ENCODE results near the gene KCNE1.
"Not testable (repeated sequence)": the region's sequence is repeated elsewhere in the genome, so short reads cannot be mapped to it uniquely, and the experiment has no call there.

The KCNE1 gene

GRCh38 chr21:34502480-34503106 is 9.4 kb downstream of the KCNE1 start:
- Histone ChIP-seq H2AFZ (no peak overlapping the region), H3K27me3 (ENCODE audit: control insufficient read depth, insufficient read depth, low read length) (no peaks in the 10 kb centered on the region), H3K79me2 (peaks cover 11% of the 10 kb centered on the region), H3K27ac (no peak overlapping the region), H3K4me1 (no peaks in the 10 kb centered on the region), H3K4me3 (ENCODE audit: low read depth, low read length) (no peak overlapping the region), H3K4me2 (ENCODE audit: low read length) (no peak overlapping the region), H3K9me3 (ENCODE audit: control insufficient read depth, low read length) (no peaks in the 10 kb centered on the region), H3K9ac (no peak overlapping the region), H3K36me3 (ENCODE audit: control insufficient read depth, insufficient read depth, low read length) (no peaks in the 10 kb centered on the region)
- no peak for TF ChIP-seq CTCF (IDR thresholded peaks at IDR 0.05)

- Histone ChIP-seq H2AFZ (no peak overlapping the region), H3K9me3 (ENCODE audit: control insufficient read depth, low read length) (no peaks in the 10 kb centered on the region), H3K4me1 (no peaks in the 10 kb centered on the region), H3K9ac (no peak overlapping the region), H3K79me2 (peaks cover 9% of the 10 kb centered on the region), H3K4me2 (ENCODE audit: low read length) (no peak overlapping the region), H3K27me3 (ENCODE audit: control insufficient read depth, insufficient read depth, low read length) (no peaks in the 10 kb centered on the region), H3K36me3 (ENCODE audit: control insufficient read depth, insufficient read depth, low read length) (no peaks in the 10 kb centered on the region), H3K4me3 (ENCODE audit: low read depth, low read length) (no peak overlapping the region), H3K27ac (no peak overlapping the region)
- no peak for TF ChIP-seq CTCF (IDR thresholded peaks at IDR 0.05)
Observed at GRCh38 chr21:34501716-34502115, 10.3 kb downstream of the KCNE1 start.

- Histone ChIP-seq H3K4me1 (no peaks in the 10 kb centered on the region), H3K9ac (no peak overlapping the region), H3K79me2 (peaks cover 6% of the 10 kb centered on the region), H3K9me3 (ENCODE audit: control insufficient read depth, low read length) (no peaks in the 10 kb centered on the region), H3K27ac (no peak overlapping the region), H3K36me3 (ENCODE audit: control insufficient read depth, insufficient read depth, low read length) (no peaks in the 10 kb centered on the region), H2AFZ (no peak overlapping the region), H3K27me3 (ENCODE audit: control insufficient read depth, insufficient read depth, low read length) (no peaks in the 10 kb centered on the region), H3K4me2 (ENCODE audit: low read length) (no peak overlapping the region), H3K4me3 (ENCODE audit: low read depth, low read length) (no peak overlapping the region)
- no peak for TF ChIP-seq CTCF (IDR thresholded peaks at IDR 0.05)
Observed at GRCh38 chr21:34500191-34500590, 11.8 kb downstream of the KCNE1 start.

GRCh38 chr21:34499116-34499515 is 12.9 kb downstream of the KCNE1 start:
- no peak overlapping the region for H2AFZ ChIP-seq
- H3K27me3 ChIP-seq (ENCODE audit: control insufficient read depth, insufficient read depth, low read length), result no peaks in the 10 kb centered on the region
- no peaks in the 10 kb centered on the region for H3K4me1 ChIP-seq
- H3K27ac ChIP-seq, result no peak overlapping the region
- no peaks in the 10 kb centered on the region for H3K36me3 ChIP-seq (ENCODE audit: control insufficient read depth, insufficient read depth, low read length)
- no peak overlapping the region for H3K4me2 ChIP-seq (ENCODE audit: low read length)
- H3K9me3 ChIP-seq (ENCODE audit: control insufficient read depth, low read length), result no peaks in the 10 kb centered on the region
- no peak for TF ChIP-seq CTCF (IDR thresholded peaks at IDR 0.05)
- no peak overlapping the region for H3K4me3 ChIP-seq (ENCODE audit: low read depth, low read length)
- H3K9ac ChIP-seq, result no peak overlapping the region
- H3K79me2 ChIP-seq, result peaks cover 4% of the 10 kb centered on the region

- Histone ChIP-seq H3K79me2 (peaks cover 4% of the 10 kb centered on the region), H3K9ac (no peak overlapping the region), H3K27me3 (ENCODE audit: control insufficient read depth, insufficient read depth, low read length) (no peaks in the 10 kb centered on the region), H3K27ac (no peak overlapping the region), H3K4me2 (ENCODE audit: low read length) (no peak overlapping the region), H3K4me3 (ENCODE audit: low read depth, low read length) (no peak overlapping the region), H3K4me1 (no peaks in the 10 kb centered on the region), H3K36me3 (ENCODE audit: control insufficient read depth, insufficient read depth, low read length) (no peaks in the 10 kb centered on the region), H2AFZ (no peak overlapping the region), H3K9me3 (ENCODE audit: control insufficient read depth, low read length) (no peaks in the 10 kb centered on the region)
- no peak for TF ChIP-seq CTCF (IDR thresholded peaks at IDR 0.05)
Observed at GRCh38 chr21:34498623-34499022, 13.4 kb downstream of the KCNE1 start.

GRCh38 chr21:34483854-34484253 is 28.2 kb downstream of the KCNE1 start:
- H3K27me3 ChIP-seq (ENCODE audit: control insufficient read depth, insufficient read depth, low read length); H2AFZ ChIP-seq; H3K4me2 ChIP-seq (ENCODE audit: low read length); H3K4me1 ChIP-seq; H3K79me2 ChIP-seq; H3K9ac ChIP-seq; H3K4me3 ChIP-seq (ENCODE audit: low read depth, low read length); H3K27ac ChIP-seq; H3K36me3 ChIP-seq (ENCODE audit: control insufficient read depth, insufficient read depth, low read length); H3K9me3 ChIP-seq (ENCODE audit: control insufficient read depth, low read length): not testable (repeated sequence)

GRCh38 chr21:34483435-34483834 is 28.6 kb downstream of the KCNE1 start:
- H3K27me3 ChIP-seq (ENCODE audit: control insufficient read depth, insufficient read depth, low read length); H3K4me1 ChIP-seq; H3K27ac ChIP-seq; H3K4me2 ChIP-seq (ENCODE audit: low read length); H2AFZ ChIP-seq; H3K9me3 ChIP-seq (ENCODE audit: control insufficient read depth, low read length); H3K79me2 ChIP-seq; H3K36me3 ChIP-seq (ENCODE audit: control insufficient read depth, insufficient read depth, low read length); H3K4me3 ChIP-seq (ENCODE audit: low read depth, low read length); H3K9ac ChIP-seq: not testable (repeated sequence)

Measured in parathyroid adenoma (tissue), 2 donors.